HS-5 (cell line): ENCODE data around the gene KIF1A.
"Not testable (repeated sequence)": the region's sequence is repeated elsewhere in the genome, so short reads cannot be mapped to it uniquely, and the experiment has no call there.

ENCODE experiments used
- DNase-seq: peaks from one replicate; pipeline ENCODE4 v3.0.0-alpha.2; 2012; ENCODE audit warnings: low read depth

Gene KIF1A

DNA sequence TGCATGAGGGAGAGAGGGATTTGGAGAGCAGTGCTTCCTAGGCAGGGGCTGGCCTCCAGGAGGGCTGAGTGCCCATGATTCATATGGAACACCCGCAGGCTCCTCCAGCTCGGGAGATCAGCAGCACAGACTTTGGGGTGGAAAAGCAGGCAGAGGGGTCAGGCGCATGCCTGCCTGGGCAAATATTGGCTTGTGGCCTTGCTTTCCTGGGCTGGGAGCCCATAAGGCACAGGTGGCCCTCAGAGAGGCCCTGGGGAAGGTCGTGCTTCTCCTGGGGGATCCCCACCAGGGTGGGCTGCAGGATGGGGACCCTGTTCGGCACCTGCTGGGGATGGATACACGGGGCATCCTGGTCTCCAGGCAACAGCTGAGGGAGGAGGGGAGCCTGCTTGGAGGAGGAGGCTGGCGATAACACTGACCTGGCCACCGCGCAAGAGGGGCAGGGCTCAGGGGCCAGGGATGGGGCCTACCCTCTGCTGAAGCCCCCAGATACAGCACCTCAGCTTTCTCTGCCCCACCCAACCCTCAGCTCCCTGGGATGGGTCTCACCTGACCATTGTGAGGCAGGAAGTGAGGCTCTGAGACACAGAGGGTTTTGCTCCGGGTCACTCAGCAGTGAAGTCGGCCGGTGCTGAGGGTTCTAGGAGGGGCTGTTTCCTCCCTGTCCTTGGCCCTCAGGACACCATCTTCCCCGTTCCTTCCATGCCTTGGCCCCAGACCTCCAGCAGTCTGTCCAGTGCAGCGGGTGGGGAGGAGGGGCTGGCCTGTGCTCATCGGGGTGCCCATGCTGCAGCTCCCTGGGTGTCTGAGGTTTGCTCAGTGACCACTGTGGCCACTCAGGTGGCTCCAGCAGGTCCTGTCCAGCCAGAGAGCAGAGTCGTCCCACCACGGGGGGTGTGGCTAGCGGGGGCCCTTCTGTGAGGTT is 116.3 kb downstream of the KIF1A start:
- no peak for DNase-seq

DNA sequence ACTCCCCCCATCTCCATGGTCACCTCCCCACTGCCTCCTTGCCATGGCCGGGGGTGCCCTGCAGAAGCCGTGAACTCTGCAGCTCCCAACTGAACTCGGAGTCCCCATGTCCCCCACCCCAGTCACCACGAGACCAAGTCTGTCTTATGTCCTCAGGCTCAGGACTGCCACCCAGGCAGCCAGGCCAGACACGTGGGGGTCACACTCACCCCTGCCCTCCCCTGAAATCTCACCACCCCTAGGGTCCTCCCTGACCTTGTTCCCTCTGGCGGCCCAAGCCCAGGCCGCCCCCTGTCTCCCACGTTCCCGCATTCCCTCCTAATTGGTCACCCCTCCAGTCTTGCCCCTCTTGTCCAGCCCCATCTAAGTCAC is 117.4 kb downstream of the KIF1A start:
- DNase-seq, result no peak

DNA sequence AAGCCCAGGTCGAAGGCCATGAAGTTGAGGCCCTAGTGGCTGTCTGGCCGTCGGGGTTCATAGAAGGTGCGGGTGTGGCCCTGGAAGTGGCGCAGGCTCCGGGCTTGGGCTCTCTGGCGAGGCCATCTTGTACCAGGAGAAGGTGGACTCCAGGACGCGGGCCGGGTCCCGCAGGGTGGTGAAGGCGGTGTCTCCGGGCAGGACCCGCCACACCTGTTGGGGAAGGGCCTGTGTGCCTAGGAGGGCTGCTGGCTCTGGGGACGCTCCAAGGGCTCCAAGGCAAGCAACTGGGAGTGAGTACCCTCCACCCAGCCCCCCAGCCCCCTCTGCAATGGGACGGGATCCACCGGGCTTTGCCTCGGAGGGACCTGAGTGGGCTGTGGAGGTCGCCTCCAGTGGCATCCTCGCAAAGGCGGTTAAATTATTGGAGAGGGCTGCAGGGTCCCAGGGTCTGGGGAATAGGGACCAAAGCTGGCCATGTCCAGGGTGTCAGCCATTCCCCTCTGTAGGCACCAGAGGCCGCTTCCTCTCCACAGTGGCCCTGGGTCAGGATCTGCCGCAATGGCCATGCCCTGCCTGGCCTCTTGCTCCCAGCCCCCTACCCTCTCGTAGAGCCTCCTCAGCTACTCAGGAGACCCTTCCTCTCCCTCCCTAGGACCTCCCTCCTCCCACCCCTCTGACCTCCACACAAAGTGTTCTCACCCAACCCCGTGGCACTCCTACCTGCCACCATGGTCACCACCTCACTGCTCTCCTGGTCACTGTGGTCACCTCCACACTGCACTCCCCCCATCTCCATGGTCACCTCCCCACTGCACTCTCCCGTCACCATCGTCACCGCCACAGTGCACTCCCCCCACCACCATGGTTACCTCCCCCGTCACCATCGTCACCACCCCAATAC is 118.0 kb downstream of the KIF1A start:
- no peak for DNase-seq

DNA sequence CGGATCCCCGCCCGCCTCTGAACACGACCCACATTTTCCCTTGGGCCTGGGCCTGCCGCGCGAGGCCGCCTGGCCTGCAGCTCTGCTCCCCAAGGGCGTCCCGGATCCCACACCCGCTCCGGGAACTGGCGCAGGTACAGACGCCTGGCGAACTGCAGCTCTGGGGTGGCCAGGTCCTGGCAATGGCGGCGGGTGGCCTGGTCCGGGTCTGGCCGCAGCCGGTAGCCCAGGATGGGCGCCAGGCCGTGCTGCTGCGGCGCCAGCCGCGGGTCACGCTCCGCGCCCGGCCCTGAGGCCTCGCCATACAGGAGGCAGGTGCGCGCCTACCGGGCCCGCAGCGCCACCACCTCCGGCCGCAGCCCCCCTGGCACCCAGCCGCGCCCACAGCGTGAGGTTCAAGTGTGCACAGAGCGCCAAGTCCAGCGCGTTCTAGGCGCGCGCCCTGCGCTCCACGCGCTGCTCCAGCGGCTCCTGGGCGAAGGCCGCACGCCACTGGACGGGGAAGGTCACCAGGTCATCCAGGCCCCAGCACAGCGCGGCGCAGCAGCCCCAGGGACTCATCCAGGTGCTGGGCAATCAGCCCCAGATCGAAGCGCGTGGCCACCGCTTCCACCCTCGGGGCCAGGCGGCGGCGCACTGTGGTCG is 118.8 kb downstream of the KIF1A start:
- DNase-seq, result no peak

DNA sequence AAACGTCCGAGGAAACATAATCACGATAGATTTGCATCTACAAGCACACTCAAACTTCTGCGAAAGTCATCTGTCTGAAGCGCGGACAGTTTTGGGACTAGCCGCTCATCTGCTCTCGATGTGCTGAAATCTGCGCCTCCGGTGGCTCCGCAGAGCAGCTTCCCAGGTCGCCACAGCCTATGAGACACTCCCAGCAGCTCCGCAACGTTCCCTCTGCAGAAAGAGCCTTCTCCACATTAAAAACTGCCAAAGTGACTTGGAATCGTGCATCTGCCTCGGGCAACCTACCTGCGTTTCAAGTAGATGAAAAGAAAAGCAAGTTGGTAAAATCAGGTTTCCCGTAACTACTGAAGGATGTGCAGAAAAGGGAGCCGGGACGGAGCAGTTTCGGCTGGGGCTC is 119.4 kb downstream of the KIF1A start:
- not testable (repeated sequence) for DNase-seq

DNA sequence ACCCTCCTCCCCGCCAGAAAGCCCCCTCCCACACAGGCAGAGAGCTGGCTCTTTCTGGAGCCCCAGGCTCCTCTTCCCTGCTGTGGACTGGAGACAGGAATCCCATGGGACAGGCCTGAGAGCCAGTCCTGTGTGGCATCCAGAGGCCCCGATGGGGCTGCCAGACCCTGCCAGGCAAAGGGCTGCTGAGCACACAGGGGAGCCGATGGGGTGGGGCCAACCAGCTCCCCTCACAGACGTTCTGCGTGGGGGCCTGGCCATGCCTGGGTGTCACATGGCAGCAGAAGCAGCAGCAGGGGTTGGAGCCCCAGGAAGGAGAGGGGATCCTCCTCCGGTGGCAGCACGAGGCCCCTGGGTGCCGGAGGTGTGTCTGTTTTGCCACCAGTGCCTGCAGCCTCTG is 120.2 kb downstream of the KIF1A start:
- not testable (repeated sequence) for DNase-seq

DNA sequence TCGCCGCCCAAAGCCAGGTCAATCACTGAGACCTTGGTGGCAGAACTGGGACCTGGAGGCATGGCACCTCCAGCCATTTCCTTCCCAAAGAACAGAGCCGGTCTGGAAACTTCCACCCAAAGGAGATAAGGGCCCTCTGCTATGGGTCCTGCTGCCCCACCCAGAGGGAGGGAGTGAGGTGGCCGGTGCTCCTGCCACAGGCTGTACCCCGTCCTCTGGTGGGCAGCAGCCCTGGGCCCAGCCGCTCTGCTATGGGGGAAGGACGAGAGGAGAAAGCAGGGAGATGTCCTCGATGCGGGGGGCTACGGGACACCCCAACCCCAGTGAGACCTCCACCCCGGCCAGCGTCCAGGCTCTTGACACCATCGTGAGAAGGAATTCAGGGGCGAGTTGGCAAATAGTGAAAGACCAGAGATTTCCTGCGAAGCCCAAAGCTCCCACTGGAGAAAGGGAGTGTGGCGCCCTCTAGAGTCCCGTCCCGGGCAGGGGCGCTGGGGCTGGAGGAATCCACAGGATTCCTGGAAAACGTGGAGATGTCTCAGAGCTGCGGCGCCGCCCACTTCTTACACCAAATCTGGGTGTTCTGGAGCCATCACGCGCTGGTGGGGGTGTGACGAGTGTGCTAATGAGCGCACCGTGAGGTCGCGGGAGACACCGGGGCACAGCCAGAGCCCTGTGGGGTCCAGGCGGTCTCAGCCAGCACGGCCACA is 121.0 kb downstream of the KIF1A start:
- DNase-seq, result not testable (repeated sequence)

DNA sequence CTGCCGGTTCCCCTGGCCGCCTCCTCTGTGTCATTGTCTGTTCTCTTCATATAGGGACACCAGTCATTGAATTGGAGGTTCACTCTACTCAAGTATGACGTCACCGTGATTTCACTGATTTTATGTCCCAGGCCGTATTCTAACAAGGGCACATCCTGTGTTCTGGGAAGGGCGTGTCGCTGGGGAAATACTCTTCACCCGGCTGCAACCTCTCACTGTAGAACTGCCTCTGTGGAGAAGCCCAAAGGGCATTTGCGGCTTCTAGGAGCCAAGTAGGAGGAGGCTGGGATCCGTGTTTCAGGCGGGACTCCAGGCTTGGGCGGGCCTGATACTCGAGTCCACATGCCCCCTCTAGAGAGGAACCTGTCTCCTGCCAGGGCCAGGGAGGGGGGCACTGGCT is 123.5 kb downstream of the KIF1A start:
- DNase-seq, result not testable (repeated sequence)

DNA sequence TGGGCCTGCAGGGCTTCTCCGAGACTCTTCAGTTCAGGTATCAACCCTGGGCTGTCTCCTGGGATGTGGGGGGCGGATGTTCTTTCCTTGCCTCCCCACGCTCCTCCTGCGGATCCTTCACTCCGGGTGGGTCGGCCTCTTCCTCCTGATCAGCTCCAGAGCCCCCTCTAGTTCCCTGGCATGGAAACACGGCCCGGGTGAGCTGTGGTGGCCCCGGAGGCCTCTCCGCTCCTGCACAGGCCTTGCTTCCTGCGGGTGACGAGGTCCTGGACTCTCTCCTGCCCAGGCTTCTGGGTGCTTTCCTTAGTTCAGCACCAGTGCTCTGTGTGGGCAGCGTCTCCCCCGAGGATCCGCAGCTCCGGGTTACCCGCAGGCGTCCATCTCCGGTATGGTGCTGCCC is 124.4 kb downstream of the KIF1A start:
- DNase-seq, result not testable (repeated sequence)

DNA sequence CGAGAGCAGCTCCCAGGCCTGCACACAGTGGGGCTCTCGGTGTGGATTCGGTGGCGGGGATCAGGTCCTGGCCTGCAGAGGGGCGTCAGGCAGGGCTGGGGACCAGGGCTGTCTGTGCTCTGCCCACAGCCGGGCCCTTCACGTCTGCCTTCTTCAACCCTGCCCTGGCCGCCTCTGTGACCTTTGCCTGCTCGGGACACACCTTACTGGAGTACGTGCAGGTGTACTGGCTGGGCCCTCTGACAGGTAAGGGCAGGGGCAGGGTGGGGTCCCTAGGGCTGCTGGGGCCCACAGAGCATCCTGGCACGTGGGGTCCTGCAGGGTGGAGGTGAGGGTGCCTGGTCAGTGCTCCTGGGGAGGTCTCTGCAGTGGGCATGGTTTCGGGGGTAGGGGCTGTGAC is 125.7 kb downstream of the KIF1A start:
- DNase-seq, result not testable (repeated sequence)

DNA sequence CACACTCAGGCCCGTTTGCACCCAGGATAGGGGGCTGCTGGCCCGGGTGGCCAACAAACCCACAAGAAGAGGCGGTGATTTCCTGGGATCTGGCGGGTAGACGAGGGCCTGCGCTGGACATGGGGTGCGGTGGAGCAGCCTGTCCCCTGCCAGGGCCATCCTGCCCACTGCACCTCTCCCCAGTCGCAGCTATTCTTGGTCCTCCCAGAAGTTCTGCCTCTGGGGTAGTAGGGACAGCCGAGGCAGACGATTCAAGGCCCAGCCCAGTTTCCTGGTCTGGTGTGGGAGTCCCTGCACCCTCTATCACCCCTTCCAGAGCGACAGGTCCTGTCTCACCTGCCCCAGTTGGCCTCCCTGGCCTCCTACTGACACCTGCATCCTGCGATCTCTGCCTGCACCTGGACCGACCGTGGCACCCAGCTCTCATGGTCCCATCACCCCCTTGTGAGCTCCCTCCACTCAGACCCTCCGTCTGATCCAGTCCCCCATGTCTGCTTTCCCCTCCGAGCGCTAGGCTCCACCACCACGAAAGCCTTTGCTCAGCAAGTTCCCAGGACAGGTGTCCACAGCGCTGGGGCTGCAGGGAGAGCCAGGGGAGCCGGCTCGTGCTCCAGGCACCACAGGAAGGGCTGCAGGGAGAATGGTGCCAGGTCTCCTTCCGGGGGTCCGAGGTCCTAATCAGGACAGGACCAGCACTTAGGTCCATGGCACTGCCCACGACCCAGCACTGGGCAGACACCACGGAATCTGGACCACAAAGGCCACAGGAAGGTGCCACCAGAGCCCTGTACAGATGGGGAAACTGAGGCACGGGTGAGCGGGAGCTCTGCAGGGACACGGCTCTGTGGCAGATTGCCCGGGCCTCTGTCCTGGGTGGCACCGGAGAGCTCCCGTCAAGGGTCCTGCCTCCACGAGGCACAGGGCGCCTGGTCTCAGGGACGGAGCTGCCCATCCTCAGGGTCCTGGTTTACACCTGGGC is 127.1 kb downstream of the KIF1A start:
- not testable (repeated sequence) for DNase-seq

DNA sequence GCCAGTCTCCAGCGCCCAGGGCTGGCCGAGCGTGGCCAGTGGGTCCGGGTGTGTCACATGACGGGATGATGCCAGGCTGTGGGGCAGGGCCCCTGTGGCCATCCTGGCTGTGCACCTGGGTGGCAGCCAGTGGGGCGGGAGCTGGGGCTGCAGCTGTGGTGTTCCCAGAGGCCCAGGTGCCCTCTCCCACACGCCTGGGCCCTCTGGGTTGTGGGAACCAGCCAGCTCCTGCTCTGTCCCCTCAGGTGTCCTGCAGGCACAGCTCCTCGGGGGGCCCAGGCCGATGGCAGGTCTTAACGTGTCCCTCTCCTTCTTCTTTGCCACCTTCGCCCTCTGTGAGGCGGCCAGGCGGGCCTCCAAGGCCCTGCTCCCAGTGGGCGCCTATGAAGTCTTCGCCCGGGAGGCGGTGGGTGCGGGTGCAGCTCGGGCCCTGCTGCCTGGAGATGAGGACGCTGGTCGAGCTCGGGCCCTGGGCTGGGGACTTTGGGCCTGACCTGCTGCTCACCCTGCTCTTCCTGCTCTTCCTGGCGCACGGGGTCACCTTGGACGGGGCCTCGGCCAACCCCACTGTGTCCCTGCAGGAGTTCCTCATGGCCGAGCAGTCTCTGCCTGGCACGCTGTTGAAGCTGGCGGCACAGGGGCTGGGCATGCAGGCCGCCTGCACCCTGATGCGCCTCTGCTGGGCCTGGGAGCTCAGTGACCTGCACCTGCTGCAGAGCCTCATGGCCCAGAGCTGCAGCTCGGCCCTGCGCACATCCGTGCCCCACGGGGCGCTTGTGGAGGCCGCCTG is 128.2 kb downstream of the KIF1A start, which contains the start of gene AQP12A:
AQP12A (plus strand) TSS at position 236 of the 790 bp plus-strand sequence; CDS start at position 284, 48 bp downstream.
- DNase-seq, result not testable (repeated sequence)

DNA sequence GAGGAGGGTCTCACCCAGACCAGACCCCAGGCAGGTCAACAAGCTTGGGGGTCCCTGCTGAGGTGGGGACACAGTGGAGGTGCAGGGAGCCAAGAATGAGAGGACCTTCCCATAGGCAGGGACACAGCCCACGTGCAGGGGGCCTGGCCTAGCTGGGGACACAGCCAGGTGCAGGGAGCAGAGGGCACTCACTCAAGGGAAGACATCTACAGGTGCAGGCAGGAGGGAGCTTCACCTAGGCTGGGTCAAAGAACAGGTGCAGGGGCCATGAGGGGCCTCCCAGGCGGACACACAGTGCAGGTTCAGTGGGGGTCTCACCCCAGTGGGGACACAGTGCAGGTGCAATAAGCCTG is 129.0 kb downstream of the KIF1A start:
- DNase-seq, result not testable (repeated sequence)

DNA sequence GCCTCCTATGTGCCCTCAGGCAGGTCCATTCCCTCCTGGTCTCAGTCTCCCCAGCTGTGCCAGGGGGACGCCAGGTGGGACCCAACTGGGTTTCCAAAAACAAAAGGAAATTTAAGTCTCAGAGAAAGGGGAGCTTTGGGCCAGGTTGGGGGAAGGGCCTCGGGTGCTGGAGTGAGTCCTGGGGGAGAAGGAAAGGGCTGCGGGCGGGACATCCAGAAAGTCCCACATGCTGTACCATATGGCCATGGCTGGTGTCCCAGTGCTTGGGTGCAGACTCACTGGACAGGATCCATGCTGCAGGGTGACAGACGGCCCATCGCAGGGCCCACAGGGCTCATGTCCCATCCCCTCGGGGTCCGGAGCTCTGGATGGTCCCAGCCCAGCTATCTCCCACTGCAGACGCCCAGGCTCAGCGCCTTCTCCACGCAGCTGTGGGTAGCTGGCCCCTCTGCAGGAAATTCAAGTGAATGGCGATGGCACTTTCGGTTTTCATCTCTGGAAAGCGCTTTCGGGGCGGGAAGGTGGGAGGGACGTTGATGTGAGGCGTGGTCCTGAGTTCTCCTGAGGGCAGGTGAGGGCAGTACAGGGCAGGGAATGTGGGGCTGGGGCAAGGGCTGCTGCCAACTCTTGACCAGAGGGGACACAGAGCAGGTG is 129.5 kb downstream of the KIF1A start:
- not testable (repeated sequence) for DNase-seq

DNA sequence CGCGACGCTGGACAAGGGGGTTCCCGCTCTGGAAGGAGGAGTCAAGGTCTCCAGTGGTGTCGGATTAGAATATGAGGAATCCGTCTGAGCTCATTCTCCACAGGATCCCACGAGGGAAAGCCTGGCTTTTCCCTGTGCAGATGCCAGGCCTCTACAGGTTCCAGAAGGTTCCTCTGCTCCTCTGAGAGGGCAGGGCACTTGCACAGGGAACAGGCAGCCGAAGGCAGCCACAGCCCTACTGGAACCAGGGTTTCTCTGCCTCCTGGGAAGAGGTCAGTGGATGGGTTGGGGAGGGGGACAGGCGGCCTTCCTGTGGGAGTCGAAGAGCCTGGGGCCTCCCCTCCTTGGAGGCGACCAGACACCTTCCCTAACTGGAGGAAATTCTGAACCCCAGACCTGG is 130.0 kb downstream of the KIF1A start:
- DNase-seq, result no peak

DNA sequence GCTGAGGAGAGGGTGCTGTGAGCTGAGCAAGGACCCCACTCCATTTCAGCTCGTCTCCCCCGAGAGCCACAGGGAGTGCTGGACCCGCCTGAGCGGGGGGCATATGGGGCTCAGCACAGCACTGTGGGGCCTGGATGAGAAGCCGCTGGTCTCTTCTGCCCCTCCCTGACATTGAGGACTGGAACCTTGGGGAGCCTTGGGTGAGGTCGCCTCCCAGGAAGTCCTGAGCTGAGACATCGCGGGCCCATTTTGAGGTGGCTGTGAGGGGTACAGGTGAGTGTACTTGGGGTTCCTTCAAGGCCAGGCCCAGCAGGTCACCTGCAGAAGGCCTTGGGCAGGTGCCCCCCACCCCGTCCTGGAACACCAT is 131.5 kb downstream of the KIF1A start:
- DNase-seq, result no peak

DNA sequence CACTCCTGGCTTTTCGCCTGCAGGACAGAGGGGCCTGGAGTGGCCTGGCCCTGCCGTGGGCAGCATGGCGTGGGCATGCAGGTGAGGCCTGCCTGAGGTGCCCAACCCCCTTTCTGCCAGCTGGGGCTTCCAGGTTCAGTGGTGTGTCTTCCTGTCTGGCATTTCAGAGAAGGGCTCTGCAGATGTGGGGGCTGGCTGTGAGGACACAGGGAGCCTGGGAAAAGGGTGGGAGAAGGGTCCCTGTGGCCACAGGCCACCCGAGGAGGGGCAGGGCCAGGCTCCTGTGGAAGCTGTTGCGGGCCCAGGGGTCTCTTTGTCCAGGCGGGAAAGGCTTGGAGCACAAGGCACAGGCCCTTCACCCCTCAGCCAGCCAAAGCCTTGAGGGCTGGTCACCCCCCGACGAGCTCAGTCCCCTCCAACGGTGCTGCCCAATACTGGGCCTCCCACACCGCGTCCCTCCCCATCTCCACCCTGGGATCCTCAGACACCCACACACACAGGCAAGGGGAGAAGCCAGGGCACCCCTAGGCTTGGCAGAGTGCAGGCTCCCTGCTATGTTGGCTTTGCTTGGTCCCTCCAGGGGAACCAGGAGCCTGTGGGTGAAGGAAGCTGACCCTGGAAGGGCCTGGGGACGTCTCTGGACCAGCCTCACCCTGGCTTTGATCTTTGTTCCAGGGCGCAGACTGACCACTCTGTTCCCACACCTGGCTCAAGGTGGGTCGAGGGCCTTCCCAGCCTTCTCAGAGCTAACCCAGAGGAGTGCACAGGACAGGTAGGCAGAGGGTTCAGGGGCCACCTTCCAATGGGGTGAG is 132.1 kb downstream of the KIF1A start:
- no peak for DNase-seq

DNA sequence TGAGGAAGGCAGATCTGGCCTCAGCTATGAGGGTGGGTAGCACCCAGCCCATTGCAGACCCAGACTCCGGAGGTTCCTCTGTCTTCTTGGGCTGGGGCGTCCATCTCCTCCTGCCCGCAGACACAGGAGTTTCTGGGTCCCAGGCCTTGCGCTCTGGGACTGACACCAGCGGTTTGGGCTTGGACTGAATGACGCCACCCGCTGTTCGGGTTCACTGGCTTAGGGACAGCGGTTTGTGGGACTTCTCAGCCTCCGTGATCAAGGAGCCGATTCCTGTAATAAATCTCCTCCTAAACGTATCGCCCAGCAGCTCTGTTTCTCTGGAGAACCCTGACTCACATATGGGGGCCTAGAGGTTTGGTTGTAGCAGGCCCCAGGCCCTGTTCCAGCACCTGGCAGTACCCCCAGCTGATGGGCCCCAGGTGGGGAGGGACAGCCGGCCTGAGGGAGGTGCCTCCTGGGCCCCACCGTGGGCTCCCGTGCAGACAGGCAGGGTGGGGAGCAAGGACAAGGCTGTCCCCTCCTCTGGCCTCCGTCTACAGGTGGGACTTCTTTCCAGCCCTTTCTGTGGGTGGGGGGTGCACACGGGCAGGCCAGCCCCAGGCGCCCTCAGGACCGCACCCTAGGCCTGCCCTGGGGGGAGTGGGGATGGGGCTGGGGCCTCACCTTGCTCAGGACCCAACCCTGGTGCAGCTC is 132.8 kb downstream of the KIF1A start:
- no peak for DNase-seq
